Calu3 (cell line): ENCODE measurements around the gene MICOS13. TPM values are rescaled to one million over a fixed set of nuclear protein-coding genes. Genes with fewer than 3 reads are reported as not detected.

ENCODE experiments used
- BruUV-seq: library from RNA; stranded (reverse); fragments of 400-500 nt; replicated peaks from 2 replicates; lab custom pipeline; 2021; lab: Mats Ljungman, UMichigan
- CTCF ChIA-PET: fragments of 300-600 bp; sonication (Branson Sonifier 250); formaldehyde crosslinking; loops from one replicate; lab custom pipeline; 2022; ENCODE audit warnings: antibody characterized with exemption; lab: Charles Lee
- DNase-seq: peaks from one replicate; pipeline ENCODE4 v3.0.0; 2022
- H3K27ac Mint-ChIP-seq: one replicate; pipeline ENCODE4 v1.8.0; 2022; ENCODE audit warnings: mixed read lengths; ENCODE audit not compliant: unreplicated experiment
- H3K27me3 Mint-ChIP-seq: one replicate; pipeline ENCODE4 v1.8.0; 2022; ENCODE audit warnings: mixed read lengths; ENCODE audit not compliant: unreplicated experiment
- H3K36me3 Mint-ChIP-seq: one replicate; pipeline ENCODE4 v1.8.0; 2022; ENCODE audit warnings: mild to moderate bottlenecking, moderate library complexity, mixed read lengths; ENCODE audit not compliant: insufficient read depth, unreplicated experiment
- H3K4me1 Mint-ChIP-seq: one replicate; pipeline ENCODE4 v1.8.0; 2022; ENCODE audit warnings: mild to moderate bottlenecking, low read depth, mixed read lengths; ENCODE audit not compliant: unreplicated experiment
- H3K4me3 Mint-ChIP-seq: one replicate; pipeline ENCODE4 v1.8.0; 2022; ENCODE audit warnings: mild to moderate bottlenecking, low read depth, moderate library complexity, mixed read lengths; ENCODE audit not compliant: unreplicated experiment
- H3K9me3 Mint-ChIP-seq: one replicate; pipeline ENCODE4 v1.8.0; 2022; ENCODE audit warnings: low read depth, mixed read lengths; ENCODE audit not compliant: unreplicated experiment
- intact Hi-C: fragments of 100-400 bp; cut with micrococcal nuclease; formaldehyde crosslinking; loops from one replicate; pipeline ENCODE4 v1.10.0; 2022; ENCODE audit not compliant: unreplicated experiment
- total RNA-seq: library from RNA; stranded (reverse); gene quantifications from 2 replicates; pipeline ENCODE4 v1.2.3, GENCODE V29; 2022
- TF ChIP-seq, protein P1 (sequence below): fragments of 200-600 bp; IDR thresholded peaks from one replicate; pipeline ENCODE4 v1.8.0; 2022; ENCODE audit warnings: antibody characterized with exemption; ENCODE audit not compliant: unreplicated experiment

Gene MICOS13
- total RNA-seq, 1 experiment from 2014 or later = 37.9 TPM

DNA sequence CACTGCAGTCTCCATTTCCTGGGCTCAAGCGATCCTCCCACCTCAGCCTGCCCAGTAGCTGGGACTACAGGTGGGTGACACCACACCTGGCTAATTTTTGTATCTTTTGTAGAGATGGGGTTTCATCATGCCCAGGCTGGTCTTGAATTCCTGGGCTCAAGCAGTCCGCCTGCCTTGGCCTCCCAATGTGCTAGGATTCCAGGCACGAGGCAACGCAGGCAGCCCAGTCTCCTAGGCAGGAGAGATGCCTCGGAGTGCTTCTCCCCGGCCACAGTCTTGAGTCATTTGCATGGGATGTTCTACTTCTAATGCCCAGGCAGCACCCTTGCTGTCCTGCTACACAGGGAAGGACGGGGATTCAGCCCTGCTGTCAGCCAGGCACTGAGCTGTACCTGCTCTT lies 8.7 kb downstream of the MICOS13 start:
- Mint-ChIP-seq H3K4me1 (no peaks in the 10 kb centered on the region), H3K9me3 (no peaks in the 10 kb centered on the region), H3K4me3 (no peak overlapping the region), H3K36me3 (peaks cover 21% of the 10 kb centered on the region), H3K27me3 (no peaks in the 10 kb centered on the region), H3K27ac (no peak overlapping the region)
- TF ChIP-seq, protein P1, sequence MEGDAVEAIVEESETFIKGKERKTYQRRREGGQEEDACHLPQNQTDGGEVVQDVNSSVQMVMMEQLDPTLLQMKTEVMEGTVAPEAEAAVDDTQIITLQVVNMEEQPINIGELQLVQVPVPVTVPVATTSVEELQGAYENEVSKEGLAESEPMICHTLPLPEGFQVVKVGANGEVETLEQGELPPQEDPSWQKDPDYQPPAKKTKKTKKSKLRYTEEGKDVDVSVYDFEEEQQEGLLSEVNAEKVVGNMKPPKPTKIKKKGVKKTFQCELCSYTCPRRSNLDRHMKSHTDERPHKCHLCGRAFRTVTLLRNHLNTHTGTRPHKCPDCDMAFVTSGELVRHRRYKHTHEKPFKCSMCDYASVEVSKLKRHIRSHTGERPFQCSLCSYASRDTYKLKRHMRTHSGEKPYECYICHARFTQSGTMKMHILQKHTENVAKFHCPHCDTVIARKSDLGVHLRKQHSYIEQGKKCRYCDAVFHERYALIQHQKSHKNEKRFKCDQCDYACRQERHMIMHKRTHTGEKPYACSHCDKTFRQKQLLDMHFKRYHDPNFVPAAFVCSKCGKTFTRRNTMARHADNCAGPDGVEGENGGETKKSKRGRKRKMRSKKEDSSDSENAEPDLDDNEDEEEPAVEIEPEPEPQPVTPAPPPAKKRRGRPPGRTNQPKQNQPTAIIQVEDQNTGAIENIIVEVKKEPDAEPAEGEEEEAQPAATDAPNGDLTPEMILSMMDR = no peak
- no peak for DNase-seq
- CTCF ChIA-PET = no interaction called here
- intact Hi-C loops = no loop called here
- no TSS peak for BruUV-seq

DNA sequence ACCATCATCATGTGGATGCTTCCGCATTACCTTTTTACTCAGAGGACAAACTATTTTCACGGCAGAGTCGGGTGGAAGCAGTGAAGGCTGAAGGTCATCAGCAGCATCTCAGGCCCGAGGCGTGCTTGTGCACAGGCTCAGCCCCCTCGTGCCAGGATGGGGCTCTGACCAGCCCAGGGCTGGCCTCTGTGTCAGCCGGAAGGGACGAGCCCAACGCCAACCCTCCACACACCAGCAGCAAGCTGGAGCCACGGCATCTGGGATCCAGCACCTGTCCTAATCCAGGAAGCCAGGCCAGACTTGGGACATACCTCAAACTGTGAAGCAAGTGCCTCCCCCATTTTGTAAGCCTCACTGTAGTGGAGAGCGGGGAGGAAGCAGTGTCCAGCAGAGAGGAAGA lies 11.1 kb downstream of the MICOS13 start:
- Mint-ChIP-seq H3K27ac (no peak overlapping the region), H3K4me1 (no peaks in the 10 kb centered on the region), H3K9me3 (no peaks in the 10 kb centered on the region), H3K4me3 (no peak overlapping the region), H3K27me3 (no peaks in the 10 kb centered on the region), H3K36me3 (peaks cover 22% of the 10 kb centered on the region)
- TF ChIP-seq, protein P1 = no peak
- intact Hi-C loops = no loop called here
- DNase-seq = no peak
- CTCF ChIA-PET = interaction anchor here (0.7 kb wide), 1 partner anchor 51 kb away, joined by 7 read pairs; the partner anchor contains the start of gene LONP1
- no TSS peak for BruUV-seq

DNA sequence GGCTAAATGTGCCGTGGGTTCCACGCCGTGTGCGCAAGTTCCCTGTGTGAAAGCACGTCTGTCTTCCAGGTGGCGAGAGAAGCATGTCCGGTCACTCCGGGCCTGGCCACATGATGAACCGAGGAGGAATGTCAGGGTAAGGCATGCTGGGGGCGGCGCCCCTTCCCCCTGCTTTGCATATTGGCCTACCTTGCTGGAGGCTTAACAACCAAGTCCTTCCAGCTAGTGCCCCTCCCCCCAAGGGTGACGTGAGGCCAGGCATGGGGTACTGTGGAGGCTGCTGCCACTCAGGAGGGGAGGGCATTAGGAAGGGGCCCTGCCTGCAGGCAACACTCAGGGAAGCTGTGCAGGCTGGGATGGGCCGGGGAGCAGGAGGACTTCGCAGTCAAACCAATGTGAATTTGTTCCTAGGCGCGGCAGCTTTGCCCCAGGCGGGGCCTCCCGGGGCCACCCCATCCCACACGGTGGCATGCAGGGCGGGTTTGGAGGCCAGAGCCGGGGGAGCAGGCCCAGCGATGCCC lies 12.5 kb downstream of the MICOS13 start:
- no TSS peak for BruUV-seq
- Mint-ChIP-seq H3K9me3 (no peaks in the 10 kb centered on the region), H3K36me3 (peaks cover 28% of the 10 kb centered on the region), H3K27me3 (no peaks in the 10 kb centered on the region), H3K4me1 (no peaks in the 10 kb centered on the region), H3K4me3 (no peak overlapping the region), H3K27ac (no peak overlapping the region)
- intact Hi-C loops = no loop called here
- DNase-seq = no peak
- CTCF ChIA-PET = no interaction called here
- TF ChIP-seq, protein P1 = no peak

DNA sequence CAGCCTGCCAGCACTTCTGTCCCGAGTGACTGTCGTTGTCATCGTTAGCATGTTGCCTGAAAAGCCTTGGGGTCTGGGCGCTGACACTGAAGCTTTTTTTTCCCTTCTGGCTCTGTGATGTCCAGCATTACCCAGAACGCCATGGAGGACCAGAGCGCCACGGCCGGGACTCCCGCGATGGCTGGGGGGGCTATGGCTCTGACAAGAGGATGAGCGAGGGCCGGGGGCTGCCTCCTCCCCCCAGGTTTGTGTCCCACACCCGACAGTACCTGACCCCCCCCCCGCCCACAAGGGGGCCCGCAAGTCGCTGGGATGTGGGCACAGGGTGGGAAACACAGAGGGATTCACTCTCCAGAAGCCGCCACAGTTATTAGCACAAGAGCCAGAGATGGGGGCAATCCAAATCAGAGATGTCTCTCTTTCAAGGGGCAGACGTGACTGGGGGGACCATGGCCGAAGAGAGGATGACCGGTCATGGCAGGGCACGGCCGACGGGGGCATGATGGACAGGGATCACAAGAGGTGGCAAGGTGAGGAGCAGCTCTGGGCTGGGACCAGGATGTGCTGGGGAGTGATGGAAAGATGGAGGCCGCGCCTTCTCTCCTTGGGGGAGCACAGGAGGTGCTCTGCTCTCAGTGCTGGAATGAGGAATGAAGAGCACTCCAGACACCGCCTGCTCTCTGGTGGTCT lies 13.2 kb downstream of the MICOS13 start:
- DNase-seq = no peak
- TF ChIP-seq, protein P1 = no peak
- no peak overlapping the region for H3K27ac Mint-ChIP-seq
- CTCF ChIA-PET = no interaction called here
- no TSS peak for BruUV-seq
- H3K9me3 Mint-ChIP-seq = no peaks in the 10 kb centered on the region
- no peaks in the 10 kb centered on the region for H3K4me1 Mint-ChIP-seq
- H3K27me3 Mint-ChIP-seq = no peaks in the 10 kb centered on the region
- intact Hi-C loops = no loop called here
- H3K36me3 Mint-ChIP-seq = peaks cover 33% of the 10 kb centered on the region
- H3K4me3 Mint-ChIP-seq = no peak overlapping the region
